ENCODE data around the gene PSMA2.
A peak's percentile ranks its signal among the peaks of the same experiment; 100 is the strongest.

The PSMA2 gene

DNA sequence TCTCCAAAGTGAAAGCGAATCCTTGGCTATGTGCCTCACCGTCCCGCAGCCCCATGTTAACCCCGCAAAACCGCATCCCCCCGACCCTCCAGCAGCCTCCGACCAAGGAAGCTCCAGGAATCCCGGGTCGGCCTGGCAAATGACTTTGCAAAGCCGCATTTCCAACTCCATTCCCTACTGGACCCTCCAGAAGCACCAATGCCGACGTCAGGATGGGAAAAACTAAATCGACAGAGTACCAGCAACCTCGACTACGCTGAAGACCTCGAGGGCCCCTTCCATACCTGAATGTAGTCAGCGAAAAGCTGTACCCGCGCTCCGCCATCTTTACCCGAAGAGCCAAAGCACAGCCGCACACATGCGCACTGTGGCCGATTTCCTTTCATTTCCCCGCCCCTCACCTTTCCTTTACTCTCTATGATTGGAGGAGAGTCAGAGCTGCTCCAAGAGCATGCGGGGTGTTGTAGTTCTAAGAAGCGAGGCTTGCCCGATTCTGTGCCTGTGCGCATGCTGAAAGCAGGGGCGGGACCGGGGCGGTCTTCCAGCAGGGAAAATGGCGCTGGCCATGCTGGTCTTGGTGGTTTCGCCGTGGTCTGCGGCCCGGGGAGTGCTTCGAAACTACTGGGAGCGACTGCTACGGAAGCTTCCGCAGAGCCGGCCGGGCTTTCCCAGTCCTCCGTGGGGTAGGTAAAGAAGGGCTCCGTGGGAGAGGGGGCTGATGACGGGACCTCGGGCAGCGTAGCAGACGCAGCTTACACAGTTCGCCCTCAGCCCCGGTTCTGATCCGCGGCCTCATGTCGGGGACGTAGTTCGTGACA lies at the start of gene PSMA2, which contains the start of gene MRPL32:
PSMA2 (minus strand) TSS at position 341 of the 818 bp plus-strand sequence; CDS start at position 325, 16 bp downstream.
MRPL32 (plus strand) TSS at position 543 of the 818 bp plus-strand sequence; CDS start at position 554, 11 bp downstream.
- DNase-seq, result peak; percentile 88 to 98

- DNase-seq, result no peak
Measured at GRCh38 chr7:42981601-42982000, 49.6 kb upstream of the PSMA2 start.

DNA sequence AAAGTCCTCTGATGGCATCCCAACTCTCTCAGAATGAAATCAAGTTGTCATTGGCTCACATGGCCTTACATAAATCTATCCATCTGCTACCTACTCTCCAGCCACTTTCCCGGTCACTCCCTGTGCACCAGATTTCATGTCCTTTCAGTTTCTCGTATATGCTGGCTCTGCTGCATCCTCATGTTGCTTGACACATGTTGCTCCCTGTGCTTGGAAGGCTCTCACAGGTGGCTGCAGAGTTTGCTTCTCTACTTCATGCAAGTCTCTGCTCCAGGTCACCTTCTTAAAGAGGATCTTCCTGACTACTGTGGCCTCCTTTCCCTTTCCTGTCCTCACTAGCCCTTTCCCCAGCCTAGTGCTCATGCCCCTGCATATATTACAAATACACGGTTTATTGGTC lies 48.5 kb upstream of the PSMA2 start:
- DNase-seq, result no peak

- DNase-seq, result no peak
Measured at GRCh38 chr7:42980084-42980483, 48.1 kb upstream of the PSMA2 start.

DNA sequence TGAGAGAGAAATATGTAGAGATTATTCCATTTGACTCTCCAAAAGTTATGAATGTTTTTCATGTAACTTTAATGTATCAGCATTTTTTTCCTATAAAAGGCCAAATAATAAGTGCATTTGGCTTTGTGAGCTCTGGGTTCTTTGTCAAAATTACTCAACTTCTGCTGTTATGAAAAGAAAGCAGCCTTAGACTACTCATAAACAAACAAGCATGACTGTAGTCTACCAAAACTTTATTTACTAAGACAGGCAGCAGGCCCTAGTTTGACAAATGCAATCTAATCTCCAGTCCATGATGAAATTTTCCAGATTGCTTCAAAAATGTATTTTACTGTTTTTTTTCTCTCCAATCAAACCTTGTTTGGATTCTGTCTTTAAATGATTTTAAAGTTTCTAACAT lies 46.5 kb upstream of the PSMA2 start:
- no peak for DNase-seq

- no peak for DNase-seq
Measured at GRCh38 chr7:42976371-42976770, 44.4 kb upstream of the PSMA2 start.

- DNase-seq, result no peak
Measured at GRCh38 chr7:42972699-42973500, 40.9 kb upstream of the PSMA2 start.

DNA sequence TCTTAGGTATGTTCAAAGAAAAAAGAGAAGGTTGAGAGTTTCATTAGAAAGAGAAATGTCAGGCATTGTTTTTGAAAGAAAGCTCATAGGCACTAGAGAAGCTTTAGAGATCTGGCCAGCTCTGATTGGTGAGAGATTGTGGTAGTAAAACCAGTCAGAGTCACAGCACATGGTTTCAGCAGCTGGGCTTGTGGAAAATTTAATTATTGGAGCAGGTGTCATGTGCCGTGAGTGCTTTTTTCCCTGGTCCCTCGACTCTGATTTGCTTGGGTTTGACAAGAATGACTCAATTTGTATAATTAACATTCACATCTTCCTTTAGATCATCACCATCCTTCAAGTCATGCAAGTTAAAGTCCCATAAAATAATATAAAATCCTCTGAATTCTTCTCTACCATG lies 35.4 kb upstream of the PSMA2 start:
- no peak for DNase-seq

DNA sequence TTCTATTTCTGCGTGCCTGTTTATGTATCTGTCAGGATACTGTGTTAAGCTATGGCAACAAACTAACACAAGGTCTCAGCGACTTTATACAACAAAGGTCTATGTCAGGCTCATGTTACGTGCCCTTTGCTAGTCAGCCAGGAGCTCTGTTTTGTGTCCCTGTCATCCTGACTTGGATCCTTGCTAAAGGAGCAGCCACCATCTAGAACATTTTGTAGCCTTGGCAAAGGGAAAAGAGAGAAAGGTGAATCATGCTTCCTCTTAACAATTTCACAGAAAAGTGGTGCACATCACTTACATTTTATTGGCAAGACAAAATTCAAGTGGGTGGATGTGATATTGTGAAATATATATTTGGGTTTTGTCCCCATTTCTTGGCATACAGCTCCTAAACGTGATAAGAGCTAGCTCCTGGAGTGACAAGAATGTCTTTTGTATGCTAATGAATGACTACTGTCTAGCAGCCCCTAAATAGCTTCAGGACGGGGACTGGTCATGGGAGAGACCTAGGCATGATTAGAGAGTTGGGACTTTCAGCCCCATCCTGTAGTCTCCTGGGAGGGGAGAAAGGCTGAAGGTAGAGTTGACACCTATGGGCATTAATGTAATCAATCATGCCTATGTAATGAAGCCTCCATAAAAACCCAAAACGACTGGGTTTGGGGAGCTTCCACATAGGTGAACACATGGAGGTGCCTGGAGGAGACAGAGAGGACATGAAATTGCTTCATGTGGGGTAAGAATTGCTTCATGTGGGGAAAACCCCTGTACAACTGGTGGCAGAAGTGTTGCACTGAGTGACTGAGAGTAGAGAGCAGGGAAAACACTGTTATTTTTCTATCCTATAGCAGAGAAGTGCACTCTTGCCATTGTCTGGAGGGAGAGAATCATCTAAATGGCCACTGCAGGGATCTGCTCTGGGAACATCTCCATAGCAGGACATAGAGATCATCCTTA lies 33.2 kb upstream of the PSMA2 start:
- no peak for DNase-seq

DNA sequence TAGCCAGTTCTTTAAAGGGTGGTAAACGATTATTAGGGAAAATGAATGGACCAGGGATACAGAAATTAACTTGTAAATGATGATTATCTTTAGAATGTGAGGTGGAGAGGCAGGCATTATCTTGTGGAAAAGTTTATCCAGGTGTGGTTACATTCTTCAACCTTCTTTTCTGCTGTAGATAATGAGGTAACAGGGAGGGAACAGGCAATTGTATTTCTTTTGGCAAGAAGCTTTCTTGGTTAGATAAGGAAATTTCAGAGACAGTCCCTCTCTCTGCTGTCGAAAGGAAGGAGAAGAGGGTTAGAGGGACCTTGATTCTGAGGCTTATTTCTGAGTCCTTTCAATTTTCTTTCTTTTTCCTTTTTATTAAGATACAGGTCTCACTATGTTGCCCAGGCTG lies 32.3 kb upstream of the PSMA2 start:
- DNase-seq, result no peak

DNA sequence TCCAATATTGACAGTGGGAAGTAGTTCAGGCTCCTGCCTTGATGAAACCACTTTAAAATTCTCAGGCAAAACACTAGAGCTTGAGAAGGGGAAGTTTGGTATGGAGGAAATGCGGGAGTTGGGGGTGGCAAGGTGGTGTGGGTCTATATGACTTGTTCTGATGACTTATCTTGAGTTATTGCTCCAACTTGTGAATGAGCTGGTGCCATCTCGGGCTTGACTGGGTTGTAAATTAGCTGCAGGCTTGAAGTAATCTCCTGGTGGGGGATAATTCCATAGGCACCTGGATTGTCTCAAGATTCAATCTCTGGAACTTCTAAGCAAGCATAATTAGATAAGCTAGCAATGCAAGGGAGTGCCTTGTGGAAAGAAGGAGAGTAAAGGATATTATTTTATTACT lies 29.2 kb upstream of the PSMA2 start:
- DNase-seq, result no peak

GRCh38 chr7:42960762-42961161 lies 28.8 kb upstream of the PSMA2 start:
- no peak for DNase-seq

DNA sequence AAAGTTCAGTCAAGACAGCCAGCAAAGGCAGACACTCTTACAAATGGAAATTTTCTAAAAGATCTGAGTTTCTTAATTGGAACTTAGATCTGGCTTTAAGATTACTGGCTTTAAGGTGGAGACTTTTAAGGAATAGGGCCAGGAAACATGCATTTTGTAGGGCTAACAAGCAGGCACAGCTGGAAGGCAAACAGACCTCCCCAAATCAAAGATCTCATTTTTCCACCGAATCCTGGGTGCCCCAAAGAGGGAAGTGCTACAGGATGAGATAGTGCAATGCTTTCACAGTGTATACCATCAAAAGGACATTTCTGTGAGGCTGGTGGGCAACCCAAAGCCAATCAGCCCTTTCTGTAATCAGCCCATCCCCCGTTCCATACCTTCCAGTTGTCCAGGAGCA lies 27.6 kb upstream of the PSMA2 start:
- no peak for DNase-seq

DNA sequence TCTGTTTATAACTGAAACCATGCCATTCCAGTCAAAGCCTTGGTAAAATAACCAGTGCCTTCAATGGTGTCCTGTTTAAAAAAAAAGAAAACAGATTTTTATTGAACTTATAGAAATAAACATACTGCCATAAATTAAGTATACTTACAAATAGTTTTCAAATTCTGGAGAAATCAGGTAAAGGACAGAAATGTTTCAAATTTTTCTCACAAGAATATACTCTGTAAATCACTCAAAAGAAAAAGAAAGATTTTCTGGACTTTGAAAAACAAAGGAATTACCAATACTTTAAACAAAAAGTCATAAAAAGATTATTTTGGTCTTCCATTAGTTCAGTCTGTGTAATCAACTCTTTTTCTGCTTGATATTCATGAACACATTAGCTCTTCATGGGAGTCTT lies 24.1 kb upstream of the PSMA2 start:
- no peak for DNase-seq

DNA sequence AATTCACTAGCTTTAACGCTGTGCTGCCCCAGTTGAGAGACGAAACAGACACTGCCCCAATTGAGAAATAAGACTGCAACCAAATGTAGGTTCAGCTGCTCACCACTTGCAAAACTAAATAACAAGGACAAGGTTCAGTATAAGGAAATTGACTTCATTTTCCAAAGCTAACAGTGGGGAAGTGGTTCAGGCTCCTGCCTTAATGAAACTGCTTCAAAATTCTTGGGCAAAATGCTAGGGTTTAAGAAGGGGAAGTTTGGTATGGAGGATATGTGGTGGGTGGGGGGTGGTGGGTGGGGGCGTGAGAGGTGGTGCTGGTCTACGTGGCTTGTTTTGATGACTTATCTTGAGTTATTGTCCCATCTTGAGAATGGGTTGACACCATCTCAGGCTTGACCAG lies 22.0 kb upstream of the PSMA2 start:
- no peak for DNase-seq

DNA sequence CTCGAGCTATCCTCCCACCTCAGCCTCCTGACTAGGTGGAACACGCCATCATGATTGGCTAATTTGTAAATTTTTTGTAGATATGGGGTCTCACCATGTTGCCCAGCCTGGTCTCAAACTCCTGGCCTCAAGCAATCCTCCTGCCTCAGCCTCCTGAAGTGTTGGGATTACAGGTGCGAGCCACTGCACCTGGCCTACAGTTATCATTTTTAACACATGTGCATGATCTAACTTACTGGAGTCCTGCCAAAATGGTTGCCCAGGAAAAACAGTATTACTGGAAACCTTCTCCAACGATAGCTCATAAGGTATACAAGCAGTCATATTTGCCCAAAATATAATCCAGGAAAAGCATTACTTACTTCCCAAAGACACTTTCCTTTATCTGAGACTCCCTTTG lies 20.4 kb upstream of the PSMA2 start:
- no peak for DNase-seq

DNA sequence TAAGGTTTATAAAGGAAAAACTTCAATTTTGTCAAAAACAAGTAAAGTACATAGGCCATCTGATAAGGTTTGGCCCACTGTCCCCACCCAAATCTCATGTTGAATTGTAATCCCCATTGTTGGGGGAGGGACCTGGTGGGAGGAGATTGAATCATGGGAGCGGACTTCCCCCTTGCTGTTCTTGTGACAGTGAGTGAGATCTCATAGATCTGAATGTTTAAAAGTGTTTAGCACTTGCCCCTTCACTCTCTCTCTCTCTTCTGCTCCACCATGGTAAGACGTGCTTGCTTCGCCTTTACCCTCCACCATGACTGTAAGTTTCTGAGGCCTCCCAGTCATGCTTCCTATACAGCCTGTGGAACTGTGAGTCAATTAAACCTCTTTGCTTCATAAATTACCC lies 18.4 kb upstream of the PSMA2 start:
- no peak for DNase-seq

DNA sequence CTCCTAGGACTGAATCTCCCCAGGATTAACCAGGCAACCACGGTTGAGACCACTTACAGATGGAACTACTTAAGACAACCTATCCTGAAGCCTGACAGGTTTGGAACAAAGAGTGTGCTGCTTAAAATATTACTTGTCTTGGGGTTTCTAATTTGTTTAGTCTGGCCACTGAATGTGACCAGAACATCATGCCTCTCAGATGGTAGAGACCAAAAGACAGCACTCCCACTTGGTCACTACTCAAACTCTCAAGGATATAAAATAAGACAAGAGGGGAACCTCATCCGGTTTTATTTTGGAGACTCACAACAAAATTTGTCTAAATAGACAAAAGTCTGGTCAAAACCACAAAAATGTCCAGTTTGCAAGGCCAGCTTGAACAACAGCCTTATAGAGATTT lies 15.5 kb upstream of the PSMA2 start:
- no peak for DNase-seq

DNA sequence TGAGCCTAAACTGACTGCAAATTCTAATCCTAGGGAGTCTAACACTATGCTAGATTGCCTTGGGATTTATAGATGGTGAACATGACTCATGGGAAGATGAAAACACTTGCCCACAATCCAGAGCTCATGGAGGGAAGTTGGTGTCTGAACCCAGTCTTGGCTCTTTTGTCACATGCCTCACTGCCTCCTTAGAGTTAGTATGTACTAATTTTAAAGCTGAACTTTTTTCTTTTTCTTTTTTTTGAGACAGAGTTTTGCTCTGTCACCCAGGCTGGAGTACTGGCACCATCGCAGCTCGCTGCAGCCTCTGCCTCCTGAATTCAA lies 14.6 kb upstream of the PSMA2 start:
- no peak for DNase-seq

DNA sequence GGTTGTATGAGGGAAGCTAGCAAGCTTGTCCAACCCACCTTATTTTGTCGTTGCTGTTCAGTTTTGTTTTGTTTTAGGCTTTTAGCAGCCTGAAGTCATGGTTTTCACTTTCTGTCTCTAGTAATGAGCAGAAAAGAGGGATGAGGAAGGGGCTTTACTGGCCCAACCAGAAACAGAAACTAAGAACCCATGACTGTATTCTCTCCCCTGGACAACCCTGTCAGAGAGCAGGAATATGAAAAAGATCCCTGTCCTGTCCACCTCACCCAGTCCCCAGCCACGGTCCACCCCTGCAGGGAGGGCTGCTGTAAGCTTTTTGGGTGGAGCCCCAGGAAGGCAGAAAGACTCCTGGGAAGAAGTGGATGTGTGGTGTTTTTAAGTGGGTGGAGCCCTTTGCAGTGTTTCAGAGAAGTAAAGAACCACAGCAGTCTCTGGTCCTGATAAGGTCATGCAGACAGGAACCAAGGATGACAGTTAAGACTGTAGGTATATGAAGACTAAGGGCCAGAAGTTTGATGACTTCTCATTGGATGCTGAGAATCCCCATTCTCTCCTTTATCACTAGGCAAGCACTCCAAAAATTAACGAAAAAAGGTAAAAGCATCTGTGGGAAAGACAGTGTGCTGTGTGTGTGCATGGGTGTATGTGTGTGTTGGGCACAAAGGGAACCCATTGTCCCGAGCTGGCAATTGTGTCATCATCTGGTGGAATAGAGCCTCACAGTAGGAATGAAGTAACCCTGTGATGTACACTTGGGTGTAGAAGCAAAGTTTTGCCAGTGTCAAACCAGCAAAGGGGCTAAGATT lies 14.1 kb upstream of the PSMA2 start:
- DNase-seq, result no peak

GRCh38 chr7:42940985-42941847 lies 9.2 kb upstream of the PSMA2 start:
- peak; percentile 18 to 40 for DNase-seq
